ENCODE measurements around the gene ITIH4. TPM values are rescaled to one million over a fixed set of nuclear protein-coding genes. Genes with fewer than 3 reads are reported as not detected.

The ITIH4 gene
- total RNA-seq, 1 experiment from 2014 or later: 4.1 TPM

- H3K27me3 Mint-ChIP-seq (ENCODE audit: insufficient read depth, unreplicated experiment): no peaks in the 10 kb centered on the region
- no peaks in the 10 kb centered on the region for H3K27me3 ChIP-seq (replicated peaks; ENCODE audit: control insufficient read depth, insufficient read depth, low read length)
- H3K9me3 Mint-ChIP-seq (ENCODE audit: unreplicated experiment): no peaks in the 10 kb centered on the region
- H3K36me3 Mint-ChIP-seq (ENCODE audit: insufficient read depth, unreplicated experiment): no peaks in the 10 kb centered on the region
- TF ChIP-seq, protein P1, sequence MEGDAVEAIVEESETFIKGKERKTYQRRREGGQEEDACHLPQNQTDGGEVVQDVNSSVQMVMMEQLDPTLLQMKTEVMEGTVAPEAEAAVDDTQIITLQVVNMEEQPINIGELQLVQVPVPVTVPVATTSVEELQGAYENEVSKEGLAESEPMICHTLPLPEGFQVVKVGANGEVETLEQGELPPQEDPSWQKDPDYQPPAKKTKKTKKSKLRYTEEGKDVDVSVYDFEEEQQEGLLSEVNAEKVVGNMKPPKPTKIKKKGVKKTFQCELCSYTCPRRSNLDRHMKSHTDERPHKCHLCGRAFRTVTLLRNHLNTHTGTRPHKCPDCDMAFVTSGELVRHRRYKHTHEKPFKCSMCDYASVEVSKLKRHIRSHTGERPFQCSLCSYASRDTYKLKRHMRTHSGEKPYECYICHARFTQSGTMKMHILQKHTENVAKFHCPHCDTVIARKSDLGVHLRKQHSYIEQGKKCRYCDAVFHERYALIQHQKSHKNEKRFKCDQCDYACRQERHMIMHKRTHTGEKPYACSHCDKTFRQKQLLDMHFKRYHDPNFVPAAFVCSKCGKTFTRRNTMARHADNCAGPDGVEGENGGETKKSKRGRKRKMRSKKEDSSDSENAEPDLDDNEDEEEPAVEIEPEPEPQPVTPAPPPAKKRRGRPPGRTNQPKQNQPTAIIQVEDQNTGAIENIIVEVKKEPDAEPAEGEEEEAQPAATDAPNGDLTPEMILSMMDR (IDR thresholded peaks at IDR 0.05; ENCODE audit: insufficient read depth in 1 of 2, low read depth in 1 of 2, low read length in 1 of 2, severe bottlenecking in 1 of 2, unreplicated experiment in 1 of 2): no peak
- peaks cover 6% of the 10 kb centered on the region for H3K4me1 Mint-ChIP-seq (ENCODE audit: low read depth, unreplicated experiment)
- no peak for DNase-seq
- H3K4me3 Mint-ChIP-seq (ENCODE audit: unreplicated experiment): no peak overlapping the region
- CTCF ChIA-PET: no interaction called here
- no peak overlapping the region for H3K27ac Mint-ChIP-seq (ENCODE audit: unreplicated experiment)
- intact Hi-C loops (cut with micrococcal nuclease; ENCODE audit: unreplicated experiment): no loop called here
- no peaks in the 10 kb centered on the region for H3K4me1 ChIP-seq
- no peaks in the 10 kb centered on the region for H3K36me3 ChIP-seq (ENCODE audit: control insufficient read depth, insufficient read depth, low read length)
- POLR2A ChIA-PET: no interaction called here
- BruUV-seq (replicated peaks): no TSS peak
- no peak overlapping the region for H3K4me3 ChIP-seq (ENCODE audit: low read depth, low read length)
- H3K9me3 ChIP-seq: no peaks in the 10 kb centered on the region
Observed at GRCh38 chr3:52817860-52818259, 12.6 kb downstream of the ITIH4 start.

DNA sequence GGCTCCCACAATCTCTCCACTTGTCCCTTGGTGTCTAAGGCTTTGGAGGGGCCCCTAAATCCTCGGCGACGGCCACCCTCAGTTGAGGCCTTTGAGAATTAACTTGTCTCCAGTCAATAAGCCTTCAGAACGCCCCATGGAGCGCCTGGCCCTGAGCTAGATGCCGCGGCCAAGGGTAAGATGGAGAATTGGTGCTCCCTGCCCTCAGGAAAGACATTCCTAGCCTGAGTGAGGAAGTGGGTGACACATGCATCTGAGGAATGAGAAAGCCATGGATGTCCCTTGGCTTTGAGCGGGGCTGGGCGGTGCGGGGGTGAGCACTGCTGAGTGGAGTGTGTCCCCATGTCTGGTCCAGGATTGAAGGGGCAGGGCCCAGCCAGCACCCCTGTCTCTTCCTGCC is 13.3 kb downstream of the ITIH4 start:
- intact Hi-C loops (cut with micrococcal nuclease; ENCODE audit: unreplicated experiment): no loop called here
- Histone ChIP-seq H3K9me3 (no peaks in the 10 kb centered on the region), H3K36me3 (ENCODE audit: control insufficient read depth, insufficient read depth, low read length) (no peaks in the 10 kb centered on the region), H3K4me3 (ENCODE audit: low read depth, low read length) (no peak overlapping the region), H3K4me1 (no peaks in the 10 kb centered on the region), H3K27me3 (replicated peaks; ENCODE audit: control insufficient read depth, insufficient read depth, low read length) (no peaks in the 10 kb centered on the region)
- H3K4me1 Mint-ChIP-seq (ENCODE audit: low read depth, unreplicated experiment): peaks cover 6% of the 10 kb centered on the region
- no peak overlapping the region for H3K27ac Mint-ChIP-seq (ENCODE audit: unreplicated experiment)
- no TSS peak for BruUV-seq (replicated peaks)
- H3K9me3 Mint-ChIP-seq (ENCODE audit: unreplicated experiment): no peaks in the 10 kb centered on the region
- POLR2A ChIA-PET: no interaction called here
- CTCF ChIA-PET: no interaction called here
- no peaks in the 10 kb centered on the region for H3K36me3 Mint-ChIP-seq (ENCODE audit: insufficient read depth, unreplicated experiment)
- no peaks in the 10 kb centered on the region for H3K27me3 Mint-ChIP-seq (ENCODE audit: insufficient read depth, unreplicated experiment)
- no peak for DNase-seq
- H3K4me3 Mint-ChIP-seq (ENCODE audit: unreplicated experiment): no peak overlapping the region
- TF ChIP-seq, protein P1 (IDR thresholded peaks at IDR 0.05; ENCODE audit: insufficient read depth in 1 of 2, low read depth in 1 of 2, low read length in 1 of 2, severe bottlenecking in 1 of 2, unreplicated experiment in 1 of 2): no peak

- Mint-ChIP-seq H3K27ac (ENCODE audit: unreplicated experiment) (no peak overlapping the region), H3K36me3 (ENCODE audit: insufficient read depth, unreplicated experiment) (no peaks in the 10 kb centered on the region), H3K4me1 (ENCODE audit: low read depth, unreplicated experiment) (peaks cover 6% of the 10 kb centered on the region), H3K9me3 (ENCODE audit: unreplicated experiment) (no peaks in the 10 kb centered on the region), H3K4me3 (ENCODE audit: unreplicated experiment) (no peak overlapping the region), H3K27me3 (ENCODE audit: insufficient read depth, unreplicated experiment) (no peaks in the 10 kb centered on the region)
- no peak for DNase-seq
- no peaks in the 10 kb centered on the region for H3K27me3 ChIP-seq (replicated peaks; ENCODE audit: control insufficient read depth, insufficient read depth, low read length)
- H3K4me1 ChIP-seq: no peaks in the 10 kb centered on the region
- TF ChIP-seq, protein P1 (IDR thresholded peaks at IDR 0.05; ENCODE audit: insufficient read depth in 1 of 2, low read depth in 1 of 2, low read length in 1 of 2, severe bottlenecking in 1 of 2, unreplicated experiment in 1 of 2): no peak
- H3K36me3 ChIP-seq (ENCODE audit: control insufficient read depth, insufficient read depth, low read length): no peaks in the 10 kb centered on the region
- POLR2A ChIA-PET: no interaction called here
- CTCF ChIA-PET: interaction anchor here (1.2 kb wide), 1 partner anchor 18 kb away, joined by 5 read pairs; no protein-coding TSS in a partner anchor
- intact Hi-C loops (cut with micrococcal nuclease; ENCODE audit: unreplicated experiment): no loop called here
- H3K9me3 ChIP-seq: no peaks in the 10 kb centered on the region
- H3K4me3 ChIP-seq (ENCODE audit: low read depth, low read length): no peak overlapping the region
- BruUV-seq (replicated peaks): no TSS peak
Observed at GRCh38 chr3:52816654-52817053, 13.8 kb downstream of the ITIH4 start.
